HG03460 (cell line): ENCODE data around the gene ZCCHC17.
"Not testable (repeated sequence)": the region's sequence is repeated elsewhere in the genome, so short reads cannot be mapped to it uniquely, and the experiment has no call there.

Experiments used
- ATAC-seq: cut with Tn5 transposase; IDR thresholded peaks from one replicate; pipeline ENCODE4 v1.9.1; 2021; ENCODE audit not compliant: unreplicated experiment

The ZCCHC17 gene

GRCh38 chr1:31296486-31297276 is at the start of gene ZCCHC17, which contains the start of gene SNRNP40:
Gene ZCCHC17 (plus strand): TSS chr1:31297032. CDS start chr1:31310099, 13,067 bp downstream.
Gene SNRNP40 (minus strand): TSS chr1:31296788. CDS start chr1:31296751, 37 bp downstream.
- ATAC-seq: peak; percentile 96

GRCh38 chr1:31248276-31248675 is 48.6 kb upstream of the ZCCHC17 start:
- ATAC-seq: no peak

- ATAC-seq: no peak
Measured at GRCh38 chr1:31249854-31250253, 47.0 kb upstream of the ZCCHC17 start.

- no peak for ATAC-seq
Measured at GRCh38 chr1:31257213-31257612, 39.6 kb upstream of the ZCCHC17 start.

- no peak for ATAC-seq
Measured at GRCh38 chr1:31258581-31258980, 38.3 kb upstream of the ZCCHC17 start.

- no peak for ATAC-seq
Measured at GRCh38 chr1:31259746-31260145, 37.1 kb upstream of the ZCCHC17 start.

- ATAC-seq: no peak
Measured at GRCh38 chr1:31261916-31262315, 34.9 kb upstream of the ZCCHC17 start.

- not testable (repeated sequence) for ATAC-seq
Measured at GRCh38 chr1:31262393-31262792, 34.4 kb upstream of the ZCCHC17 start.

- no peak for ATAC-seq
Measured at GRCh38 chr1:31263408-31263807, 33.4 kb upstream of the ZCCHC17 start.

- ATAC-seq: no peak
Measured at GRCh38 chr1:31264790-31265386, 31.9 kb upstream of the ZCCHC17 start.

GRCh38 chr1:31266547-31266946 is 30.3 kb upstream of the ZCCHC17 start:
- ATAC-seq: no peak

GRCh38 chr1:31272369-31272768 is 24.5 kb upstream of the ZCCHC17 start:
- ATAC-seq: no peak

- no peak for ATAC-seq
Measured at GRCh38 chr1:31273619-31274018, 23.2 kb upstream of the ZCCHC17 start.

- ATAC-seq: not testable (repeated sequence)
Measured at GRCh38 chr1:31282426-31282825, 14.4 kb upstream of the ZCCHC17 start.

GRCh38 chr1:31287791-31288190 is 9.0 kb upstream of the ZCCHC17 start:
- ATAC-seq: not testable (repeated sequence)

- no peak for ATAC-seq
Measured at GRCh38 chr1:31289021-31289420, 7.8 kb upstream of the ZCCHC17 start.

- no peak for ATAC-seq
Measured at GRCh38 chr1:31295874-31296485, 852 bp upstream of the ZCCHC17 start.

- peak; percentile 2 for ATAC-seq
Measured at GRCh38 chr1:31297277-31298247, 730 bp downstream of the ZCCHC17 start.

GRCh38 chr1:31299365-31299764 is 2.5 kb downstream of the ZCCHC17 start:
- ATAC-seq: no peak

- no peak for ATAC-seq
Measured at GRCh38 chr1:31300193-31300592, 3.4 kb downstream of the ZCCHC17 start.
